Stimulated activated CD4-positive, alpha-beta T cell treated with anti-CD3 and anti-CD28 coated beads, Interleukin-12 subunit alpha, Interleukin-12 subunit beta, amount 100 ng/mL, for 24 hours (primary cell): ENCODE measurements around the gene C19orf67.

Experiments
- DNase-seq, 2 experiments: peaks; one replicate each; pipeline ENCODE4 v3.0.0-alpha.2; 2020; ENCODE audit warnings: low read depth in 2 of 2

Gene C19orf67

DNA sequence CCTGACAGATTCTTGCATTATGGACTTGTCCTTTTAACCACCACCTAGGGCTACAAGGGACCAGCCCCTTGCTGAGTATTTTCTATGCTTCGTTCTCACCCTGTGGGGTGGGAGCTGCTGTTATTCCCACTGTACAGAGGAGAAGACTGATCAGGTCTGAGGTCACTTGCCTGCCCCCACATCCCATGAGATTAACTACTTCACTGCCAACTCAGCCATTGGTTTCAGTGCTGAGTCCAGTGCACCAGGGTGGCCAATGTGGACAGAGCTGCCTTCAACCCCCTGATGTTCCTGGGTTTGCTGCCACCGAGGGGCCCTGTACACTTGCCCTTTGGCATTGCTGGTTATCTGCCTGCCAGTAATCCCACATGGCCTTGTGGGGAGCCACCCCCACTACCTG is 25.1 kb upstream of the C19orf67 start:
- DNase-seq, result no peak

GRCh38 chr19:14107581-14108461 is 22.2 kb upstream of the C19orf67 start:
- no peak for DNase-seq

- DNase-seq, result no peak
These were observed 21.3 kb upstream of the C19orf67 start for GRCh38 chr19:14106840-14107239.

GRCh38 chr19:14105680-14106079 is 20.1 kb upstream of the C19orf67 start:
- DNase-seq, result no peak

- no peak for DNase-seq
These were observed 17.7 kb upstream of the C19orf67 start for GRCh38 chr19:14103310-14103709.

DNA sequence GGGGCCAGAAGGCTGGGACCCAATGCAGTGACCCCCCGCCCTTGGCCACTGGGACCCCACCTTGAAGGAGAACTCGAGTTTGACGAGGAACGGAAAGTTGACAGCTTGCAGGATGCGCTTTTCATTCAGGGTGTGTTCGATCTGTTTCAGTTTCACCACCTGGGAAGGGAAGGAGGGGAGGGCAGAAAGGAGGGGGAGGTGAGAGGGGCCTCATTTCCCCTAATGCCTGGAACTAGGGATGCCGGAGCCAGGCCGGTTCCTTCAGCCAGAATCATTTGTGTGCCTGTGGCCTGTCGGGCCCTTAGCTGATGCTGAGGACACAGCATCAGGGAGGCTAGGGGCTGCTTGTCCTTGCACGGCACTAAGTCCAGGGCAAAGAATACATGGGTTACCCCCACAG is 17.2 kb upstream of the C19orf67 start:
- DNase-seq, result no peak

- DNase-seq, result no peak
These were observed 16.6 kb upstream of the C19orf67 start for GRCh38 chr19:14102102-14102696.

GRCh38 chr19:14101003-14101545 is 15.5 kb upstream of the C19orf67 start:
- no peak for DNase-seq

- no peak for DNase-seq
These were observed 12.1 kb upstream of the C19orf67 start for GRCh38 chr19:14097532-14098151.

DNA sequence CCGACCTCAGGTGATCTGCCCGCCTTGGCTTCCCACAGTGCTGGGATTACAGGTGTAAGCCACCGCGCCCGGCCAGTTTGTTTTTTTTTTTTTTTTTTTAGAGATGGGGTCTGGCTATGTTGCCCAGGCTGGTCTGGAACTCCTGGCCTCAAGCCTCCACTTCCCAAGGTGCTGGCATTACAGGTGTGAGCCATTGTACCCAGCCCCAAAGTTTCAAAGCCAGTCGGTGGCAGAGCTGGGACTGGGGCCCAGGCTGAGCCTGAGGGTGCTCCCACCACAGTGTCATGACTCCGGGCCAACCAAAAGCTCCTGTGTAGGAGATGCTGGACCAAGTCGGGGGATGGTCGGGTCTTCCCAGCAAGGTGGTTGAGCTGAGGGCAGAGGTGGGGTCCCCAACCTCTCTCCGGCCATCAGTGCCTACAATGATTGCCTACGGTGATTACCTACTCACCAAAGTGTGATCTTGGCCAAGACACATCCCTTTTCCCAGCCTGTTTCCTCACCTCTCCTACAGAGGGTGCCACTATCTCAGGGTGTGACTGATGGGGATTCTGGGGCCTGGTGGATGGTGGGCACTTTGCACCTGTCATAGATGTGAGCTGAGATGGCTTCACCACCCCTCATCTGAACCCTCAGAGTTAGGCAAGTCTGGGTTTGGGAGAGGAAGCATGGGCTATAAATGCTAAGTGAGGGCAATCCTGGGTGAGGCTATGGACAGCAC is 10.8 kb upstream of the C19orf67 start:
- no peak for DNase-seq

GRCh38 chr19:14094854-14095253 is 9.3 kb upstream of the C19orf67 start:
- no peak for DNase-seq

- no peak for DNase-seq
These were observed 7.7 kb upstream of the C19orf67 start for GRCh38 chr19:14093117-14093823.

GRCh38 chr19:14091813-14092462 is 6.4 kb upstream of the C19orf67 start:
- DNase-seq, result no peak

DNA sequence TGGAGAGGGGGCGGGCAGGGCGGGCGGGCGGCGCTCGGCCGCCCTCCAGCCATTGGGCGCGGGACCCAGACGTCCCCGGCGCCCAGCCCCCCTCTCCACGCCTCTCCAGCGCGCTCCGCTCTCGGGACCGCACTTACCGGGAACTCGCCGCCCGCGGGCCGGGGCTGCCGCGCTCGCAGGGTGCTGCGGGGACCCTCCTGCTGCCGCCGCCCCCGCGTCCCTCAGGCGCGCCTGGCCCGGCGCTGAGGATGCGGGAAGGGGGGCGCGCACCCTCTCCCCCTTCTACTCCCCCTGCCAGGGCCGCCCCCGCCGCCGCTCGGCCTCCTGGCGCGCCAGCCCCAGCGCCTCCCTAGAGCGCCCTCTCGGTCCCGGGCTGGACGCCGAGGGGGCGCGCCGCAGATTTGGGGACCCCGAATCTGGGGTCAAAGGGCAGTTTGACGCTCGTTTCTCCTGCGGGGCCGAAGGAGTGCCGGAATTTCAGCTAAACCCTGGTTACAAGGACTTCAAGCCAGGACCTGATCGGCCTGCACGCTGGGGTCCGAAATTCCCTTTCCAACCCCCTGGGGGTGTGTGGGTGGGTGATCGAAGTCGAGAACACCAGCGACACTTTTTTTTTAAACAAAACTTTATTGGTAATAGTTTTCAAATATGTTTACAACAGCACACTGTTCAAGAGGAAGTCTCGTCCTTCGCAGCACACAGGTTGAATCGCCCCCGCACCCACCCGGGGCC is 5.7 kb upstream of the C19orf67 start:
- peak; percentile 34 to 67 for DNase-seq

DNA sequence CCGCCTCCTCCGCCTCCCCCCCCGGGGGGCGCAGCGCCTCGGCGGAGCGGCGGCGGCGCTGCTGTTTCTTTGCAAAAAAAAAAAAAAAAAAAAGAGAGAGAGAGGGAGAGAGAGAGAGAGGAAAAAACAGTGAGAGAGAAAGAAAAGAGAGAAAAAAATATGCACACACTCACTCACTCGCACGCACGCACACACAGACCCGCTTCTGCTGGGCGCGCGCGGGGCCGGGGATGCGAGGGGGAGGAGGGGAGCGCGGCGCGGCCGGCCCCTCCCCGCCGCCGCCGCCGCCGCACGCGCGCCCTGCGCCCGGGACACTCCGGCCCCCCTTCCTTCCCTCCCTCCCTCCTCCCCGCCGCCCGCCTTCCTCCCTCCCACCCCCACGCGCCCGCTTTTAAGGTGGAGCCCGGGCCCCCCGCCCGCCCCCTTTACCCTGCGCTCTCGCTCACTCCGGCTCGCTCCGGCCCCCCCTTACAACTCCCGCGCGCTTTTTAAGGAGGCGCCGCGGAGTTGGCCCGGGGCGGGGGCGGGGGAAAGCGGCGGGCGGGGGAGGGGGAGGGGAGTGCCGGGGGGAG is 5.0 kb upstream of the C19orf67 start, which contains the start of gene SAMD1:
TSS of gene SAMD1 (minus strand) at position 243 of the 572 bp plus-strand sequence.
- peak; percentile 70 to 79 for DNase-seq

- peak; percentile 30 to 33 for DNase-seq
These were observed 4.3 kb upstream of the C19orf67 start for GRCh38 chr19:14089662-14090508.

DNA sequence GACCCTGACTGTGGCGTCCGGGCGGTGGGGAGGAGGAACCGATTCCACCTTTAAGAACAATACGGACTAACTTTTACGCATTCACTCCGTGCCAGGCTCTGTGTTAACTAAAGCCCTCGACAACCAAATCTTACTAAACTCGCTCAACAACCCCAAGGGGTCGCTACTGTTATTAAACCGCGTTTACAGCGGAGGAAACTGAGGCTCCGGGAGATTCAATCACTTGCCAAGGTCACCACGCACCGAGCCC is 3.8 kb upstream of the C19orf67 start:
- DNase-seq, result no peak

- no peak for DNase-seq
These were observed 3.2 kb upstream of the C19orf67 start for GRCh38 chr19:14088634-14089411.
